Common myeloid progenitor, CD34-positive (primary cell): ENCODE results near the gene TRIM36.

ENCODE experiments used
- CTCF ChIA-PET: fragments of 350-600 bp; sonication (Branson Sonifier 250); formaldehyde crosslinking; loops from one replicate; lab custom pipeline; 2021; ENCODE audit warnings: antibody characterized with exemption; lab: Charles Lee
- POLR2A ChIA-PET: fragments of 350-600 bp; sonication (Branson Sonifier 250); formaldehyde crosslinking; loops from one replicate; lab custom pipeline; 2021; ENCODE audit warnings: antibody characterized with exemption; lab: Charles Lee
- DNase-seq, 3 donors: peaks; one replicate each; pipeline versions ENCODE4 v3.0.0 to v3.0.0-alpha.2; 2013
- H3K27ac ChIP-seq, 2 experiments: 1 replicate in 1 of 2; 2 replicates in 1 of 2; pipeline ENCODE4 v1.7.0; 2013; ENCODE audit warnings: inconsistent platforms in 2 of 2, low read length in 2 of 2, mild to moderate bottlenecking in 2 of 2, low read depth in 1 of 2, moderate library complexity in 1 of 2; ENCODE audit not compliant: severe bottlenecking in 2 of 2, insufficient read depth in 1 of 2, poor library complexity in 1 of 2
- H3K27me3 ChIP-seq, 5 experiments: replicated peaks in 2 of 5; 1 replicate in 3 of 5; 2 replicates in 2 of 5; pipeline versions ENCODE4 v1.6.1 to v1.7.0; 2013; ENCODE audit warnings: low read length in 4 of 5, mild to moderate bottlenecking in 2 of 5, moderate library complexity in 2 of 5, inconsistent platforms in 1 of 5; ENCODE audit not compliant: insufficient read depth in 5 of 5, control insufficient read depth in 4 of 5
- H3K36me3 ChIP-seq, 4 experiments: 1 replicate in 2 of 4; 2 replicates in 2 of 4; pipeline versions ENCODE4 v1.6.1 to v1.7.0; 2013; ENCODE audit warnings: low read length in 3 of 4, control low read depth in 1 of 4, mild to moderate bottlenecking in 1 of 4; ENCODE audit not compliant: control insufficient read depth in 4 of 4, insufficient read depth in 4 of 4
- H3K4me1 ChIP-seq, 4 experiments: 1 replicate in 3 of 4; 2 replicates in 1 of 4; pipeline versions ENCODE4 v1.6.1 to v1.7.1; 2013; ENCODE audit warnings: low read length in 3 of 4, mild to moderate bottlenecking in 3 of 4, control low read depth in 1 of 4, inconsistent platforms in 1 of 4, moderate library complexity in 1 of 4; ENCODE audit not compliant: control insufficient read depth in 4 of 4, insufficient read depth in 4 of 4; ENCODE audit errors: control extremely low read depth in 1 of 4
- H3K4me3 ChIP-seq, 7 experiments: 1 replicate in 4 of 7; 2 replicates in 3 of 7; pipeline versions ENCODE4 v1.5.1 to v1.7.0; 2013; ENCODE audit warnings: mild to moderate bottlenecking in 7 of 7, low read length in 6 of 7, moderate library complexity in 6 of 7, inconsistent platforms in 2 of 7, low read depth in 2 of 7, control low read depth in 1 of 7; ENCODE audit not compliant: insufficient read depth in 4 of 7, control insufficient read depth in 1 of 7; ENCODE audit errors: extremely low read depth in 1 of 7
- H3K9me3 ChIP-seq, 5 experiments: 1 replicate in 4 of 5; 2 replicates in 1 of 5; pipeline versions ENCODE4 v1.6.1 to v1.7.1; 2013; ENCODE audit warnings: low read length in 4 of 5, mild to moderate bottlenecking in 2 of 5, inconsistent platforms in 1 of 5, low read depth in 1 of 5, moderate library complexity in 1 of 5; ENCODE audit not compliant: control insufficient read depth in 4 of 5, insufficient read depth in 2 of 5; ENCODE audit errors: control extremely low read depth in 1 of 5
- WGBS: methylation state at CpG from one replicate; pipeline ENCODE4 v1.1.5; 2013; ENCODE audit not compliant: insufficient coverage; 5-methylcytosine and 5-hydroxymethylcytosine counted together

Gene TRIM36

GRCh38 chr5:115168829-115169486, 750 bp downstream of the TRIM36 start:
- WGBS, result 2% methylated on average over 25 of the region's 41 CpGs
- POLR2A ChIA-PET, result interaction anchor here (1.5 kb wide), 1 partner anchor 11 kb away, joined by 3 read pairs; no protein-coding TSS in a partner anchor
- peaks cover 12 to 91% (median 35%) of the 10 kb centered on the region in 5 experiments for H3K27me3 ChIP-seq

DNA sequence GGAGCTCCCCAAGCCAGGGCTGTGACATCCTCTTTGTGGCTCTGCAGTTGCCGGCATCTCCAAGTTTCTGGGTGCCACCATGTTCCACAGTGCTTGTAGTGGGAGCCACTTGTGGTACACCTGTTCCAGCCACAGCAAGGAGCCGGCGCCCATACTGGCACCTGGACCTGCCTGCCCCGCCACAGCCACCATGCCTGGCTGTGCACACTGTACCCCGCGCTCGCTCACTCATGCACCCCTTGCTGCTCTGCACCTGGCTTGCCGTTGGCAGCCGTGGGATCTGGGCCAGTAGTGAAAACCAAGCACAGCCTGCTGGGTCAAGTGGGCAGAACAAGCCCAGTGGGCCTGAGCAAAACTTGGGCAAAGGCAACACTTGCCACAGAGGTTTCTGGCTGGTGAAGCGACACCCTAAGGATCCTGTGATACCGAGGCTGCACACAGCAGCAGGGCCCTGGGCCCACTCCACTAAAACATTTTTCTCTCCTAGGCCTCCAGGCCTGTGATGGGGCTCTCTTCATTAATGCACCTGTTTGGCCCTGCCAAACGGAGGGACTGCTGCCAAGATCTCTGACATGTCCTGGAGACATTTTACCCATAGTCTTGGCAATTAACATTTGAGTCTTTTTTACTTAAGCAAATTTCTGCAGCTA, 2.8 kb downstream of the TRIM36 start:
- Histone ChIP-seq H3K9me3 (peaks cover 0 to 28% (median 26%) of the 10 kb centered on the region in 5 experiments), H3K27ac (no peak overlapping the region), H3K27me3 (peaks cover 5 to 74% (median 30%) of the 10 kb centered on the region in 5 experiments), H3K4me3 (no peak overlapping the region), H3K4me1 (peaks cover 6 to 25% (median 22%) of the 10 kb centered on the region in 4 experiments), H3K36me3 (no peaks in the 10 kb centered on the region)
- DNase-seq, result no peak
- WGBS, result 93% methylated on average over 12 of the region's 12 CpGs
- POLR2A ChIA-PET, result no interaction called here
- CTCF ChIA-PET, result no interaction called here

More at GRCh38 chr5:115168829-115169486, 750 bp downstream of the TRIM36 start:
- Histone ChIP-seq H3K9me3 (peaks cover 0 to 28% (median 26%) of the 10 kb centered on the region in 5 experiments), H3K4me1 (peaks cover 6 to 25% (median 22%) of the 10 kb centered on the region in 4 experiments), H3K4me3 (peak overlapping the region; percentile 35 to 78 (median 71)), H3K36me3 (no peaks in the 10 kb centered on the region), H3K27ac (no peak overlapping the region)
- CTCF ChIA-PET, result interaction anchor here (1.0 kb wide), 1 partner anchor 13 kb away, joined by 3 read pairs; no protein-coding TSS in a partner anchor
- DNase-seq, result peak in 1 of 3 donors; percentile 29

DNA sequence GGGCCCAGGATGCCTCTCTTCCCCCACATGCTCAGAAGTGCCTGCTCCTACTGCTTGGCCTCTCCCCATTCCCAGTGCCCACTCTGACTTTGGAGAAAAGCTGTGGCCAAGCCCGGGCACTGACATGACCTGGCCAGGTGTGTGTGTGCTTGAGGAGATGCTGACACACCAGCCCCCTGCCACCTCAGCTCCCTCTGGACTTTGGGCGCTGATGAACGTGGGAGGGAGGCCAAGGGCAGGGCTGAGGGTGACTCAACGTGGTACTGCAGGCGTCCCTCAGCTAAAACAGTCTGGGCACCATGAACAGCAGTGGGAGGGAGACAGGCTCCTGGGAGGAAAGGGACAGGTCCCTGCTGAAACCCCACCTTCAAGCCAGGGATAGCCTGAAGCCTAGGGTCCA, 3.9 kb downstream of the TRIM36 start:
- DNase-seq, result no peak
- Histone ChIP-seq H3K9me3 (peaks cover 0 to 28% (median 26%) of the 10 kb centered on the region in 5 experiments), H3K27me3 (peaks cover 3 to 73% (median 20%) of the 10 kb centered on the region in 5 experiments), H3K27ac (no peak overlapping the region), H3K4me1 (peaks cover under 1 to 21% (median 17%) of the 10 kb centered on the region in 4 experiments), H3K4me3 (no peak overlapping the region), H3K36me3 (no peaks in the 10 kb centered on the region)
- 90% methylated on average over 3 of the region's 5 CpGs for WGBS
- ChIA-PET POLR2A (no interaction called here), CTCF (no interaction called here)

DNA sequence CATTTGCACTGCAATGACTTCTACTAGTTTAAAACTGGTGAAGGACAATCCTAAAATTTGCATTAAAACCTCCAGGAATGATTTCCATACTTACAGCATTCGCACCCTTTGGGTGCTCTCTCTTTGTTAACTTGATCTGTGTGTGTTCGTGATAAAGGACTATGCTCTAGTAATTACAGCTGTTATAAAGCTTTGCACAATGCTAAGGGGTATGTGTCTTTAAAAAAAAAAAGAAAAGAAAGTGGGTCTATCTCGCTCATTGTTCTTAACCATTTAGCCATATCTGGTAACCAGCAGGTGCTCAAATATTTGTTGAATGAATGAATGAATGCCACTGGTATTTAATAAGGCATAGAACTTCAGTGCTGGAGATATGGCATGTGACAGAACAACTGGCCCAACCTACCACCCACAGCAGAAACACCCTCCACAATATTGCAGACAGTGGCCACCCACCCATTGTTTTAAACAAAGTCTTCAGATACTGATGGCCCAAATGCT, 8.7 kb downstream of the TRIM36 start:
- DNase-seq, result no peak

DNA sequence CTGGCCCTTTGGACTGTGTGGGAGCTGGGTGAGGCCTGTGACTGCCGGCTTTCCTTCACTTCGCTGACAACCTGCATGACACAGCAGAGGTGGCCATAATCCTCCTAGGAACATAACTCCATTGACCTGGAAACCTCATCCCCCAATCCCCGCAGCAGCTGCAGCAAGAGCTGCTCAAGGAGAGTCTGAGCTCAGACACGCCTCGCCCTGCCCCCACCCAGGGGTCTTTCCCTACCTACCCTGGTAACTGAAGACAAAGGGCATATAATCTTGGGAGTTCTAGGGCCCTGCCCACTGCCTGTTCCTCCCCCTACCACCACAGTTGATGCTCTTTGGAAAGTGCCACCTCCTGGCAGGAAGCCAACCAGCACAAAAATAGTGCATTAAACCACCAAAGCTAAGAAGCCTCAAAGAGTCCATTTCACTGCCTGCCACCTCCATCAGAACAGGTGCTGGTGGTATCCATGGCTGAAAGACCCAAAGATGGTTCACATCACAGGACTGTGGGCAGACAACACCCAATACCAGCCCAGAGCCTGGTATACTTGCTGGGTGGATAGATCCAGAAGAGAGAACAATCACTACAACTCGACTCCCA, 18.4 kb downstream of the TRIM36 start:
- no peak for DNase-seq
- 91% methylated on average over 5 of the region's 6 CpGs for WGBS
- H3K27me3 ChIP-seq, result no peaks in the 10 kb centered on the region
- H3K4me1 ChIP-seq, result no peaks in the 10 kb centered on the region
- H3K36me3 ChIP-seq, result no peaks in the 10 kb centered on the region
- ChIA-PET POLR2A (no interaction called here), CTCF (no interaction called here)
- H3K27ac ChIP-seq, result no peak overlapping the region
- no peak overlapping the region for H3K4me3 ChIP-seq
- peaks cover 1 to 11% (median 5%) of the 10 kb centered on the region in 5 experiments for H3K9me3 ChIP-seq

More for the DNA sequence above, 8.7 kb downstream of the TRIM36 start:
- no peaks in the 10 kb centered on the region for H3K4me1 ChIP-seq
- ChIA-PET POLR2A (no interaction called here), CTCF (no interaction called here)
- H3K27me3 ChIP-seq, result peaks cover 0 to 32% (median 7%) of the 10 kb centered on the region in 5 experiments
- WGBS, result 83% methylated on average over 2 of the region's 3 CpGs
- H3K4me3 ChIP-seq, result no peak overlapping the region
- H3K27ac ChIP-seq, result no peak overlapping the region
- no peaks in the 10 kb centered on the region for H3K36me3 ChIP-seq
- H3K9me3 ChIP-seq, result peaks cover 0 to 15% (median 9%) of the 10 kb centered on the region in 5 experiments

DNA sequence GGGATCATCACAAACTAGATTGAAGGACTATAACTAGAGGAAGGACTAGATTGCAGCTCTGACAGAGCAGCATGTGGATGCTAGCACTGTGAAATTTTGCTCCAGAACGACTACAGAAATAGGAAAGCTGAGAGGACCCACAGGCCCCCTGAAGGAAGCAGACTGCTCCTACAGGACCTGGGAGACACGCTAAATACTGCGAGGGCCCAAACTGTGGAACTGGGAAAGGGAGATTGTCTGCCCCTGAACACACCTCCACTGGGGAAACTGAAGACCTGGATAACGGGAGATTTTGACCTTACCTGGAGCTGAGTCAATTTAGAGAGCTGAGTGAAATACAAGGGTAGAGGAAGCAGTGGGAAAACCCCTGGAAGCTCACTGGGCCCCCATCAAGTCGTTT, 19.2 kb downstream of the TRIM36 start:
- no peak for DNase-seq
- WGBS, result 100% methylated on average over 3 of the region's 5 CpGs
- ChIA-PET CTCF (no interaction called here), POLR2A (interaction anchor here (0.6 kb wide), 1 partner anchor 18 kb away, joined by 3 read pairs; no protein-coding TSS in a partner anchor)
- no peaks in the 10 kb centered on the region for H3K4me1 ChIP-seq
- peaks cover 1 to 11% (median 5%) of the 10 kb centered on the region in 5 experiments for H3K9me3 ChIP-seq
- no peaks in the 10 kb centered on the region for H3K36me3 ChIP-seq
- no peak overlapping the region for H3K27ac ChIP-seq
- H3K27me3 ChIP-seq, result no peaks in the 10 kb centered on the region
- H3K4me3 ChIP-seq, result no peak overlapping the region
